GM19397 (cell line): ENCODE data around the gene CYP24A1.
"Not testable (repeated sequence)": the region's sequence is repeated elsewhere in the genome, so short reads cannot be mapped to it uniquely, and the experiment has no call there.

ENCODE experiments used
- ATAC-seq: cut with Tn5 transposase; IDR thresholded peaks from one replicate; pipeline ENCODE4 v1.9.1; 2021; ENCODE audit warnings: mild to moderate bottlenecking, moderate library complexity; ENCODE audit not compliant: unreplicated experiment

Gene CYP24A1

DNA sequence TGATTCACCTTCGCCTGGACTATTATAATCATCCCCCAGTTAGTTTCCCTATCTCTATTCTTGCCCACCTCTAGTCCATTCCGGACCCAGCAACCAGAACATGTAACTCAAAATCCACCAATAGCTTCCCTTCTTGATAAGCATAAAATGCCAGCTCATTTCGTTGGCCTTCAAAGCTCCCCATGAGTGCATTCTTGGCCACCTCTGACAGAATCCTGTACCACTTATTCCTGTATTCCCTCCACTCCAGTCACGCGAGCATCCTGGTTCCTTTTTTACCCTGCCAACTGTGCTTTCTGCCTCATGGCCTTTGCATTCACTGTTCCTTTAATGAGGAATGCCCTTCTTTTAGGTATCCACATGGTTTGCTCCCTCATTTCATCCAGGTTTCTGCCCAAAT is 36.7 kb downstream of the CYP24A1 start:
- ATAC-seq = no peak

DNA sequence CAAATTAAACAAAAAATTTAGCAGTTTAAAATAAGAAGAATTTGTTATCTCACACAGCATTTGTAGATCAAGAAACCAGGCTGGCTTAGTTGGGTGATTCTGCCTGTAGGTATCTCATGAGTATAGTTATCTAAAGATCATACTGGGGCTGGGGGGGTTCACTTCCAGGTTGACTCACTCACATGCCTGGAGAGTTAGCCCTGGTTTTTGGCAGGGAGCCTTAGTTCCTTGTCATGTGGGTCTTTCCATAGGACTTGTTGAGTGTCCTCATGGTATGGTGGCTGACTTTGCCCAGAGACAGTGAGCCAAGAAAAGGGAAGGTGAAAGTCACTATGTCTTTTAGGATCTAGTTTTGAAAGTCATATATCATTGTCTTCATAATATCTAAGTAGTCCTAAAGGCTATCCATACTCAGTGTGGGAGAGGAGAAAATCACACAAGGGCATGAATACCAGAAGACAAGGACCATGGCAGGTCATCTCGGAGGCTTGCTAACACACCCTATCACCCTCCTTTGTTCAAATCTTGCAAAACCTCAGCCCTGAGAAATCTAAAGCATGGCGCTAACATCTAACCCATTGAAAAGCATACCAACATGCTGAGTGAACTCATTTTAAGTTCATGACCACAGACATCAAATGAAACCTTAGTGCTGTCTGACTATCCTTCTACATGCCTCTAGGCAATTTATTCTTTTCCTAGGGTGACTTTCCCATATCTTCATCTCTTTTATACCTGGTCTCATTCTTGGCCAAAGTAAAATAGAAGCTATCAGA is 39.2 kb downstream of the CYP24A1 start:
- no peak for ATAC-seq

DNA sequence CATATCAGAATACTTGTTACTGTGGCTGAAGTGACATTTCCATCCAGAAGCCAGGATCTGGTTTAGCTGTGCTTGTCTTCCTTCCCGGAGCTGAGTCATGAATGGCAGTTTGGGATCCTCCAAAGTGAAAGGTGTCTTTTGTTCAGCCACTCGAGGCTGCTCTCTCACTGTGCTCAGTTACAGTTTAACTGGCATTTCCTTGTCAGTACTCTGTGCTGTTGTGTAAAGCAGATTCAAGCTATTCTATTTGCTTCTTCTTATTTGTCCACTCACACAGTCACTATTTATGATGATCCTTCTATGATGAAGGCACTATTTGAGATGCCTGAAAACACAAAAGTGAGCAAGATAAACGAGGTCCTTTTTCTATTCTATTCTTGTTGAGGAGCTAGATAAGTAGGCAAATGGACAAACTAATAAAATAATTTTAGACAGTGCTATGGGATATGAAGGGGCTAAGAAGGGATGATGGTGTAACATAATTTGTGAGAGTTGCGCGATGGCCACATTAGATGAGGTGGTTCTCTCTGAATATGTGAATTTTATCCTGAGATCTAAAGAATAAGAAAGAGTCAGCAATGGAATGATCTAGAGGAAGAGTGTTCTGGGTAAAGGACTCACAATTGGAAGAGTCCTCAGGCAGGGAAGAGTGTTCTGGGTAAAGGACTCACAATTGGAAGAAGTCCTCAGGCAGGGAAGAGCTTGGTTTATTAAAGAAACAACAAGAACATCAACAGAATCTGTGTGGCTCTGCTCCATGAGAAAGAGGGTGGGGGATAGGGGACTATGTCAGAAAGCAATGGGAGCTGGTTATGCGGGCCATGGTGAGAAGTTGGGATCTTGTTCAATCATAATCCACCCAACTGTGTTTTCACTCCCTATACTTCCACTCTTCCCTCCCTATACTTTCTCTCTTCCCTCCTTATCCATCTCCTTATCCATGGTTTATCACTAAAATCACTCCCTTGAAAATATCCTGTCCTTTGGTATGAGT is 40.1 kb downstream of the CYP24A1 start:
- no peak for ATAC-seq

DNA sequence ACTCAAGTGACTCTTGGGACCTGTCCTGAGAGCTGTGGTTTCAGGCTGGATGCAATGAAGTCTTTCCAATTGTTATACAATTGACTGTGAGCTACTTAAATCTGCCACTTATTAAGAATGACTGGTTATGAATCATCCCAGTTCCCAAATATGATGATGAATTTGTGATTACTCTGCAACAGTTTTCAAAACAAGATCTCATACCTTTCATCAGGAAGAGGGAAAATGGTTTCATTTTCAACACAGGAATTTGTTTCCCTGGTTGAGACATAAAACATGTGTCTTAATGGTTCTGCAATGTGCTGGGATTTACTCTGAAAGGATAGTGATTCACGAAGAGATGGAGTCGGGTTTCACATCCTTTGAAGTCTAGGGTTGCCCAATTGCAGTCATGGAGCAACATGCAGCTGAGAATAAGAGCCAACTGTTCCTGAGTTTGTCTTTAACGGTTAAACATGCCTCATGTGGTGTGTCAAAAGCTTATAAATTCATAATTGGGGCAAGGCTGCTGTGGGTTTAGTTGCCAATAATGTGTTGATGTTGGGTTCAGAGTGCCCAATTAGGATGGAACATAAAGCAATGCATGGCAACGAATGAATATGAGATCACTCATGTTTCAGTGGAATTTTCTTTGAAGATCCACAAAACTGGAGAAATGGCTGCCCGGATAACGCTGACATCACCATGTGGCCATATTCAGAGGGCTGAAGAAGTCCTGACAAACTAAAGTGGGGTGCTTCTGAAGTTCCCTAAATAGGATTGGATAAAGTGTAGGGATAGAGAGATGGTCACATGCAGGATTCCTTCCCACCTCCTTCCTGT is 41.0 kb downstream of the CYP24A1 start:
- no peak for ATAC-seq

DNA sequence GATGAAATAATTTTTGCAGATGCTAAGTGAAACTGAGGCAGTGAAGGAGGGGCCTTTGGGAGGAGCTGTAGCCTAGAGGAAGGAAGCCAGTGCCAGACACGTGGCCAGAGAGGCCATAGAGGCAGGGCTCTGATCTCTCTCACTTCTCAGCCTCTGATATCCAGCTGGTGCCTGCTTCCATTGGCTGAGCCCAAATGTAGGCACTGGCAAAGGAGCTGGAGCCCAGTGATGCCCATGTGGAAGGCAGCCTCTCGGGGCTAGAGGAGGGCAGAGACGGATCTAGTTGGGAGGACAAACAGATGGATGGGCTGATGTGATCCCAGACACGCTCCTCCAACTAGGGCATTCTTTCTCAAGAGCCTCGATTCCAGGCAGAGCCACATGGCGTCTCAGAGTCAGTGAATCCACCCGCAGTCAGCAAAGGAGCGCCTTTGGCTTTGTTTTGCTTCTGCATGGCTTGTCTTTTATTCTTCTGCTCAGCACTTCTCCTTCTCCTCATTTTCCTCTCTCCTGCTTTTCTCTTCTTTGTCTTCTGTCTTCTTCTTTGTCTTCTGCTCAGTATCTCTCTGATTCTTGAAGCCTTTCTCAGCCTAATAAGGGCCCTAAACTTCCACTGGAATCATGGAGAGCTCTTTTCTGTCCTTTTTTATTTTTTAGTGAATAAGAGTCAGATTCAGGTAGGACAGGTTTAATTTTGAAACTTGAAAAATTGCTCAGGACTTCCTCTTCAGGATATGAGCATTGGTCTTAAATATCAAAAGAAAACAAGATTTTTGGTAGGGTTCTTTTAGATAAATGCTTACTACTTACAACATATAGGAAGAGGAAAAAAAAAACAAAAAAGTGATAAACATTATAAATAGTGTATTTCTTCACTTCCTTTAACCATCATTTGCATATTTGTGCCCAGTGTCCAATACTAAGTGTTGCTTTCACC is 41.8 kb downstream of the CYP24A1 start:
- no peak for ATAC-seq

DNA sequence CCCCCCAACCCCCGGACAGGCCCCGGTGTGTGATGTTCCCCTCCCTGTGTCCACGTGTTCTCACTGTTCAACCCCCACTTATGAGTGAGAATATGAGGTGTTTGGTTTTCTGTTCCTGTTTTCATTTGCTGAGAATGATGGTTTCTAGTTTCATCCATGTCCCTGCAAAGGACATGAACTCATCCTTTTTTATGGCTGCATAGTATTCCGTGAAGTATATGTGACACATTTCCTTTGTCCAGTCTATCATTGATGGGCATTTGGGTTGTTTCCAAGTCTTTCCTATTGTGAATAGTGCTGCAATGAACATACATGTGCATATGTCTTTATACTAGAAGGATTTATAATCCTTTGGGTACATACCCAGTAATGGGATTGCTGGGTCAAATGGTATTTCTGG is 42.7 kb downstream of the CYP24A1 start:
- not testable (repeated sequence) for ATAC-seq

DNA sequence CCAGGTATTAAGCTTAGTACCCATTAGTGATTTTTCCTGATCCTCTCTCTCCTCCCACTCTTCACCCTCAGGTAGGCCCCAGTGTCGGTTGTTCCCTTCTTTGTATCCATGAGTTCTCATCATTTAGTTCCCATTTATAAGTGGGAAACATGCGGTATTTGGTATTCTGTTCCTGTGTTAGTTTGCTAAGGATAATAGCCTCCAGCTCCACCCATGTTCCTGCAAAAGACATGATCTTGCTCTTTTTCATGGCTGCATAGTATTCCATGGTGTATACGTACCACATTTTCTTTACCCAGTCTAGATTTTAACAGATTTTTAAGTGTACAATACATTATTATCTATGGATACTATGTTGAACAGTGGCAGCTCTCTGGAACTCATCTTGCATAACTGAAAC is 44.4 kb downstream of the CYP24A1 start:
- ATAC-seq = no peak

DNA sequence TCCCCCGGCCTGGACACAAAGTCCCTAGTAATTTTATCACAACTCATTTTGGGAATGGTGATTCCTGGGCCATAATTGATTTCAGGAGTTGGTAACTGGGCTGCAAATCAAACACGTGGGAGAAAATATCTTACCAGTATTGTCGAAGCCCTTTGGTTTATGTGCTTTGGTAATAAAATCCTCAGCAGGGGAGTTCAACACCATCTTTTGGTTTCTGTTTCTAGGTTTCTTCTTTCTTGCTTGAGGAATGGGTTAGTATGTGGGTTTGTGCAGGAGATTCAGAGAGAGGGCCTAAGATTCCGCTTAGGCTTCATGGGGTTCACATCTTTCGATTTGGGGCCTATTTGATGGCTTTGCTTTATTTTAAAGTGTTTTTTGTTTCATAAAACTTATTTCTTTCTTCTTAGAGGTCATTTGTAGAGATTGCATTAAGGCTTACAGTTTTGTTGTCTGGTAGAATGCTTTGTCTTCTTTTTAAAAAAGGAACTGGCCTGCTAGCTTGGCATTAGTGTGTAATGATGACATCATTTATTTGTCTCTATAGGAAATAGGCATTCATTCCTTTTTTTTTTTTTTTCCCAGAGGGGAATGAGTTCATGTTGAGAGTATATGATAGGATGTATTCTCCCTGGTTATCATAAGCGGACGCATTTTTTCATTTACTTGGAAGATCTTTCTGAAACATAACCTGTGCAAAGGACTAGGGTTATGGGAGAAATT is 45.8 kb downstream of the CYP24A1 start:
- no peak for ATAC-seq

DNA sequence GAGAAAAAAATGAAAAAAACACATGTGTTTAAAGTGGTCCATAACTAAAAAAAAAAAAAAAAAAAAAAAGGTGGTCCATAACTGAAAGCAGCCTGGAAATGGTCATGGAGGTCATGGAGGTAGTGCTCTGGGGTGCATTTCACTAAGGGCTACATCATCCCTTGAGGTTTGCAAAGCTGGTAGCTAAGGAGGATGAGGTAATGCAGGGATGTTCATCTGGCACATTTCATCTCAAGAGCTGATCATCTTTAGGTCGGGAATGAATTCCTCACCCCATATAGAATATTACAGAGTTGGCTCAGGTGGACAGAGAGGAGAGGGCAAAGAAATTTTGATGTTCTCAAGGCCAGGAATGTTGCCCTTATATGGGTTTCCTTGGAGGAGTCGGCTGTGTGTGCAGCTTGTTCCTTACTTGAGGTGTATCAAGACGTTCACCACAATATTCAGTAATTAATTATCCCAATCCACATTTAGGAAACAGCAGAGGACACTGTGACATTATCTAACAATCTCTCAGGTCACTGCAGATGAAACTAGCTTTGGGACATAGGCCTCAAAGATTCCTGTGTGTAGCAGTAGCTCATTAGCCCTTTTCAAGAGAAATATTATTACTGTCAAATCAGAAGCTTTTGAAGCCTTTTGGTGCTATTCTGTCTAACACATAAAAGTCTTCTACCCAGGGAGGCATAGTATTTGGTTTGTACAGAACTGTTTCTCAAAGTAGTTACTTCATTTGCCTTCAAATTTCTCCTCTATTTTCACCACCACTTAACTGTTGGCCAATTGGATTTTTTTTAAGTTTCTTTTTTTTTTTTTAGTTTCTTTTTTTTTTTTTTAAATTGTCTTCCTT is 46.8 kb downstream of the CYP24A1 start:
- ATAC-seq = no peak

DNA sequence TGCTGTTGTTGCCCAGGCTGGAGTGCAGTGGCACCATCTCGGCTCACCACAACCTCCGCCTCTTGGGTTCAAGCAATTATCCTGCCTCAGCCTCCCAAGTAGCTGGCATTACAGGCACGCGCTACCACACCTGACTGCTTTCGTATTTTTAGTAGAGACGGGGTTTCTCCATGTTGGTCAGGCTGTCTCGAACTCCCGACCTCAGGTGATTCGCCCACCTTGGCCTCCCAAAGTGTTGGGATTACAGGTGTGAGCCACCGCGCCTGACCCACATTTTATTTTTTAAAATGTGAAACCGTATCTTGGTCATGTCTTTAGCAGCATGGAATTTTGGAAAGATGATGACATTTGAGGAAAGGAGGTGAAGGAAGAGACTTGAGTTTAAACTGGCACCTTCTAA is 47.5 kb downstream of the CYP24A1 start:
- ATAC-seq = not testable (repeated sequence)

DNA sequence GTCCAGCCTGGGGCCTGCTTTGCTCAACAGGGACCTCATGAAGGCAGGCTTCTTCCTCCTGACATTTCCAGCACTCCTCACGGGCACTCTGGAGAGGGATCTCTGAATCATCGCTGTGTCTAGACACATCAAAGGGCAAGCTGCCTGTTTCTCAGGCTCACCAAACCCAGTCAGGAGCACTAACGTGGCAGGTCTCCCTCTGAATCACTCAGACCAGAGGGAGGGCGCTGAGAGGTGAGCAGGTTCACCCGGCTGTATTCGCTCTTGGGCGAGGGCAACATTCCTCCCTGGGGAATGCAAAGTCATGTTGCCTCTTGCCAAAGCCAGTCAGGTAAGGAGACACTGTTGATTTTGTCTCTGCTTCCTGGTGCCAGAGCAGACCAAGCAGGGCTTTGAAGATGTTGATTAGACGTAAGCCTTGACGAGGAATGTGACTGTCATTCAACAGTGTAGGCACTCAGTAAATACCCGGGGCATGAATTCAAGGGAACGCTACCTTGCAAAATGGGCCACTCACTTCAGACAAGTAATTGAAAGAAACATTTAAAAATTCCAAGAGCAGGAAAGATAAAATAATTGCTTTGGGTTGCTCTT is 50.1 kb downstream of the CYP24A1 start:
- ATAC-seq = no peak

DNA sequence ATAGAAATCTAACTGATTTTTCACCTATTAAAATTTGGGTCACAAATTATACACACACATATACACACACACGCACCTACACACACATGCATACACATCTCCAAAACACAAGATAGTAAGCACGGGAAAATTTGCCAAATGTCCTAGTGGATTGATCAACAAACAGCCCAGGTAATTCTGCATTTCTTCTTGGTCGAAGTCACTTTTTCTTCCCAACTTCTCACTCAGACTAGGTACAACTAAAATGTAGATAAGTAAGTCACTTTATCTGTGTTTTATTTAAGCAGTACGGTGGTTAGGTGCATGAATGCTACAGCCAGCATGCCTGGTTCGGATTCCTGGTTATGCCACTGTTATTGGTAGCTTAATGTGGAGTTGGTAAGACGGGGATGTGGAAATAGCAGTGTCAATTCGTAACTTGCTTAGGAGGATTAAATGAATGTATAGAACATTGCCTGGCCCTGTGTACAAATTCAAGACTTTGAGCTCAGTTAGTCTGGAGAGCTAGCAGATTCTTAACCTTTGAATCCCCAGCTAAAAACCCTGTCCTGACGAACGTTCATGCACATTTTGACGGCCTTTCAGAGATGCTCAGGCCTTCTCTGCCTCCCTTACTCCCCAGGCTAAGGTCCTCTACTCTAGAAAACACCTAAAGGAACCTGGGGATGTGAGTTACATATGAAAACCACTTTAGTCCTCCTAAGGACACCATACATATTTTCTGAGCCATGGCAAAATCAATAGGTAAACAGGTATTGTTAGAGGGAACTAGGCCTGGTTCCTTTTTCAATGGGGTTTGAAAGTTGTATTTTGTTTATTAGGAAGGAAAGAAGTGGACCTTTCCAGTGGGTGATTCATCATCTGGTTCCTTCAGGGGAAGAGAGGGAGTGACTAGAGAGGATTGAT is 50.9 kb downstream of the CYP24A1 start:
- ATAC-seq = no peak

DNA sequence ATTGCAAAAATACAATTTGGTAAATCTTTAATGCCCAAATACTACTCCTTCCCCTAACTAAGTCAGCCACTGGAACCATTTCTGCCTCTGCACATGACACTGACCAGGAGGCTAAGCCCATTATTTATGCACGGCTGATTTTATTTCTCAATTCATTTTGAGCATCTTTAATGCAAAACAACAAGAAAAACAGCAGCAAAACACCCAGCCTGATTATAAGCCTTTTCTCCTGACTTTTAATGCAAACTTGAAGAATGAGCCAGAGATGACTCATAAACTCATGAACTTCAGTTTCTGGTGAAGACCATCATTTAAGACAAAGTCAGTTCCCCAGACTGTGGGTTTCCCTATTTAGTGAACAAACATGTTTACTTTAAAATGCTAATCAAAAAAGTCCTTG is 51.6 kb downstream of the CYP24A1 start:
- ATAC-seq = no peak

DNA sequence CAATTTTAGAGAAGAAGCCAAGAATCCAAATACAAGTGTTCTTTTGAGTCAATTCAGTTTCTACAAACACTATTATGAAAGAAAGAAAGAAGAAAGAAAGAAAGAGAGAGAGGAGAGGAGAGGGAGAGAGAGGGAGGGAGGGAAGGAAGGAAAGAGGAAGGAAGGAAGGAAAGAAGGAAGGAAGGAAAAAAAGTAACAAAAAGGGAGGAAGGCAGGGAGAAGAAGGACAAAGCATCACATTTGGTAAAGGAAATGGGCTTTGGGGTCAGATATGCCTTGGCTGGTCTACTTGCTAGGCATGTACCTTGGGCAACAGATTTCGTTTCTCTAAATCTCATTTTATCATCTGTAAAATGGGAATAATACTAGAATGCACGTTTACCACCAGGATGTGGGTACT is 54.0 kb downstream of the CYP24A1 start:
- ATAC-seq = no peak

DNA sequence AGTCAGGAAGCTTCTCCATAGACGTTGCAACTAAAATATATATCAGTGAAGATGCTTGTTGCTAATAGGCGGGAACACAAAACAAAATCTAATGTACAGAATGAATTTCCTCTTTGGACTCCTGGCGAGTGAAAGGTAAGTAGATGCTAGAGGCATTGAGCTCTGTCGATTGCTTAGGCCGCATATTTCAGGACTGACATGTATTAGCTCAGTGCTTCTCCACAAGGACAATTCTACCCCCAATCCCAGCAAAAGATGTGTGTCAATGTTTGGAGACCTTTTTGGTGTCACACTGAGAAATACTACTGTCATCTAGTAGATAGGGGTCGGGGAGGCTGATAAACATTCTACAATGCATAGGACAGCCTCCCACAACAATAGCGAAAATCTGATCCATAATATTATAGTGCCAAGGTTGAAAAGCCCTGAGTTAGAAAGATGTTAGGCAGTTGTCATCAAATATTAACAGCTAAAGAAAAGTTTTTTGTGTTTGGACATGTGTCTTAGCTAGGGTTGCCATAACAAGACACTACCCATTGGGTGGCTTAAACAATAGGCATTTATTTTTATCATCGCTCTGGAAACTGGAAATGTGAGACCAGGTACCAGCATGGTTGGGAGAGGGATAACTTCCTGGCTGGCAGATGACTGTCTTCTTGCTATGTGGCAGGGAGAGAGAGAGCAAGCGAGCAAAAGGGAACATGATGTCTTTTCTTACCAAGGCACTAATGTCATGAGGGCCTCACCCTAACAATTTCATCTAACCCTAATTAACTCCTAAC is 55.4 kb downstream of the CYP24A1 start:
- ATAC-seq = no peak

DNA sequence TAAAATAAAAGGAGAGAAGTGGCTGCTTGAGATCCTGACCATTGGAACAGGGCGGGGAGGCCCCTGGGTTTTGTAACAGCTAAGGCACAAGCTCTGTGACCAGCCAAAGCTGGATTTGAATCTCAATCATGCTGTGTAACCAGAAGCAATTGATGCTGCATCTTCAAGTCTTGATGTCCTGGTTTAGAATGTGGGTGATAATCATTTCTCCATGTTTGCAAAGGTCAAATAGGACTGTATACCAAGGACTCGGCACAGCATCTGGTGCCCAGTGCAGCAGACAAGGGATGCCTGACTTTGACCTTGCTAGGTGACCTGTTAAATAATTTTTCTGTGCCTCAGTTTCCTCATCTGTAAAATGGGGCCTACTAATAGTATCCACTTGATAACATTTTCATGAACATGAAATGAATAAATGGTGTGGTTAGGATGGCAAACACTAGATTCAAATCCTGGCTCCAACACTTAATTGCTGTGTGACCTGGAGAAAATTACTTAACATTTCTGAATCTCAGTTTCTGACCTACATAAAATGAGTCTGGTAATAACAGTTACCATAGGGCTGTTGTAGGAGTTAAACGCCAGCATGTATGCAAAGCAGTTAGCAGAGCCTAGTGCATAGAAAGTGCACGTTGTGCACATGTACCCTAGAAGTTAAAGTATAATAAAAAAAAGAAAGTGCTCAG is 57.1 kb downstream of the CYP24A1 start:
- ATAC-seq = no peak
